ENCODE data around the gene ANO1.

The ANO1 gene

GRCh38 chr11:70226183-70226582, 148.1 kb downstream of the ANO1 start:
- DNase-seq, result no peak

- DNase-seq, result no peak
These were observed 148.8 kb downstream of the ANO1 start for GRCh38 chr11:70226967-70227366.

- no peak for DNase-seq
These were observed 151.6 kb downstream of the ANO1 start for GRCh38 chr11:70229737-70230136.

GRCh38 chr11:70230151-70230839, 152.2 kb downstream of the ANO1 start:
- DNase-seq, result no peak

GRCh38 chr11:70230840-70231710, 153.0 kb downstream of the ANO1 start:
- no peak for DNase-seq

GRCh38 chr11:70233034-70233433, 154.9 kb downstream of the ANO1 start:
- no peak for DNase-seq

- no peak for DNase-seq
These were observed 155.4 kb downstream of the ANO1 start for GRCh38 chr11:70233511-70233934.

- no peak for DNase-seq
These were observed 155.8 kb downstream of the ANO1 start for GRCh38 chr11:70233962-70234361.

All from NCI-H1436 (cell line).